Kidney (tissue), 14 donors: ENCODE data around the gene OSBP2. TPM values are rescaled to one million over a fixed set of nuclear protein-coding genes. Genes with fewer than 3 reads are reported as not detected.

ENCODE experiments used
- DNase-seq, 5 donors: peaks; one replicate each; pipeline ENCODE4 v3.0.0-alpha.2; 2013 to 2020
- FAIRE-seq: peaks from 2 replicates; lab custom pipeline; 2012; peaks lifted over from hg19 to GRCh38; lab: Jason Lieb, UNC
- H3K27ac ChIP-seq, 2 donors: one replicate each; pipeline ENCODE4 v1.7.0; 2013; ENCODE audit warnings: low read depth in 2 of 2, low read length in 2 of 2, inconsistent platforms in 1 of 2
- H3K27me3 ChIP-seq: one replicate; pipeline ENCODE4 v1.7.1; 2013; ENCODE audit warnings: low read length, inconsistent platforms; ENCODE audit not compliant: control insufficient read depth, insufficient read depth
- H3K36me3 ChIP-seq, 3 donors: one replicate each; pipeline versions ENCODE4 v1.7.0 to v1.7.1; 2013; ENCODE audit warnings: low read length in 3 of 3, control low read depth in 1 of 3, inconsistent platforms in 1 of 3; ENCODE audit not compliant: insufficient read depth in 3 of 3, control insufficient read depth in 2 of 3
- H3K4me1 ChIP-seq, 3 donors: one replicate each; pipeline versions ENCODE4 v1.7.0 to v1.7.1; 2013; ENCODE audit warnings: low read length in 3 of 3, inconsistent platforms in 1 of 3, low read depth in 1 of 3; ENCODE audit not compliant: control insufficient read depth in 2 of 3, insufficient read depth in 2 of 3
- H3K4me3 ChIP-seq, 3 donors: one replicate each; pipeline versions ENCODE4 v1.7.0 to v1.8.1; 2013; ENCODE audit warnings: low read length in 3 of 3, control low read depth in 1 of 3, inconsistent platforms in 1 of 3
- H3K9ac ChIP-seq, 3 donors: one replicate each; pipeline versions ENCODE4 v1.7.0 to v1.7.1; 2013; ENCODE audit warnings: low read length in 3 of 3, control low read depth in 1 of 3, inconsistent platforms in 1 of 3
- H3K9me3 ChIP-seq, 3 donors: one replicate each; pipeline versions ENCODE4 v1.7.0 to v1.7.1; 2013; ENCODE audit warnings: low read length in 3 of 3, control low read depth in 1 of 3, inconsistent platforms in 1 of 3; ENCODE audit not compliant: control insufficient read depth in 2 of 3, insufficient read depth in 1 of 3
- intact Hi-C: fragments of 100-400 bp; cut with DNase I; formaldehyde crosslinking; loops from one replicate; pipeline ENCODE4 v1.11.1; 2022
- polyA plus RNA-seq: library from polyadenylated mRNA; stranded (reverse); fragments of 350-450 nt; fragmentation: Illumina TruSeq; extraction: RNeasy Lipid Tissue Mini Kit (QIAGEN cat#74804); gene quantifications from one replicate; pipeline ENCODE4 v1.2.3, GENCODE V29; 2014; ENCODE audit warnings: low read depth, low replicate concordance; ENCODE audit not compliant: insufficient read depth
- total RNA-seq: library from RNA; stranded (reverse); fragmentation: NEBNext Ultra II Directional; extraction: Animal tissue kit (Norgen Biotek cat#: 25700); gene quantifications from one replicate; pipeline ENCODE4 v1.2.1, GENCODE V29; 2021
- TF ChIP-seq, protein P1 (sequence below): IDR thresholded peaks from 3 replicates; pipeline ENCODE4 v1.5.1; 2012; ENCODE audit warnings: mild to moderate bottlenecking, moderate library complexity, borderline replicate concordance; ENCODE audit not compliant: insufficient read depth; ENCODE audit errors: extremely low read depth
- donor health status: control.
- donor health status: control.
- donor health status: control.
- donor health status: control.
- donor health status: control.
- donor health status: DM: yes; HTN: yes; CAD: no.
- donor health status: Normal renal cell carcinoma (clear cell type).

Gene OSBP2
- total and polyA plus RNA-seq, 2 donors from 2014 or later: 3.4 to 4.0 TPM

DNA sequence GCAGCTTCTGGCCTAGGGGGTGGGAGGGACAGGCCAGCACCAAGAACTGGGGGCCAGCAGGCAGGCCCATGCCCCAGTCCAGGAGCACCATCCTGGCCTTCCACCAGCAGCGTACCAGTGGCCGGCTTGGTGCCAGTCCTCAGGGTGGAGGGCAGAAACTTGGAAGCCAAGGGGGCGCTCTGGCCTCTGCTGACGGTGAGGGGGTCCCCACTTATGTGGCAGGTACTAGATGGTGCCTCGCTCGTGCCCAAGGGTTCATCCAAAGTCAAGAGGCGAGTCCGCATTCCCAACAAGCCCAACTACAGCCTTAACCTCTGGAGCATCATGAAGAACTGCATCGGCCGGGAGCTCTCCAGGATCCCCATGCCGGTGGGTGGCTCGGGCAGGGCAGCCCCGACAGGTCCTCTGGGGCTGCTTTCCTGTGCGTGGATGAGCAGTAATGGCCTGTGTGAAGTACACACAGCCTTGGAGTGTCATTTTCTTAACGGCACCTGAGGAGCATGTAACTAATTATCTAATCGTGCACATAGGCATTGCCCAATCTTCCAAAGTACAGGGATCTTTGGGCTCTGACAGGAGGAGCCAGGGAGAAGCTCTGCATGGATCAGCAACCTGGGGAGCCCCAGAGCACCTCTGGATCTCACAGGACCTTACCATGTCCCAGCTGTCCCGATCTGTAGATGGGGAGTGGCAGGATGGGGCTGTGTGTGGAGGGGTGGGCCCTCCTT lies 194.8 kb downstream of the OSBP2 start:
- Histone ChIP-seq H3K4me3 (no peak overlapping the region), H3K27me3 (no peaks in the 10 kb centered on the region), H3K9ac (no peak overlapping the region), H3K36me3 (peaks cover 0 to 4% (median 2%) of the 10 kb centered on the region in 3 donors), H3K27ac (no peak overlapping the region), H3K4me1 (peaks cover 0 to 2% (median 0%) of the 10 kb centered on the region in 3 donors), H3K9me3 (no peaks in the 10 kb centered on the region)
- FAIRE-seq (no peak), DNase-seq (peak in 2 of 5 donors; percentile 9 to 36)
- intact Hi-C loops: no loop called here
- TF ChIP-seq, protein P1, sequence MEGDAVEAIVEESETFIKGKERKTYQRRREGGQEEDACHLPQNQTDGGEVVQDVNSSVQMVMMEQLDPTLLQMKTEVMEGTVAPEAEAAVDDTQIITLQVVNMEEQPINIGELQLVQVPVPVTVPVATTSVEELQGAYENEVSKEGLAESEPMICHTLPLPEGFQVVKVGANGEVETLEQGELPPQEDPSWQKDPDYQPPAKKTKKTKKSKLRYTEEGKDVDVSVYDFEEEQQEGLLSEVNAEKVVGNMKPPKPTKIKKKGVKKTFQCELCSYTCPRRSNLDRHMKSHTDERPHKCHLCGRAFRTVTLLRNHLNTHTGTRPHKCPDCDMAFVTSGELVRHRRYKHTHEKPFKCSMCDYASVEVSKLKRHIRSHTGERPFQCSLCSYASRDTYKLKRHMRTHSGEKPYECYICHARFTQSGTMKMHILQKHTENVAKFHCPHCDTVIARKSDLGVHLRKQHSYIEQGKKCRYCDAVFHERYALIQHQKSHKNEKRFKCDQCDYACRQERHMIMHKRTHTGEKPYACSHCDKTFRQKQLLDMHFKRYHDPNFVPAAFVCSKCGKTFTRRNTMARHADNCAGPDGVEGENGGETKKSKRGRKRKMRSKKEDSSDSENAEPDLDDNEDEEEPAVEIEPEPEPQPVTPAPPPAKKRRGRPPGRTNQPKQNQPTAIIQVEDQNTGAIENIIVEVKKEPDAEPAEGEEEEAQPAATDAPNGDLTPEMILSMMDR: no peak

DNA sequence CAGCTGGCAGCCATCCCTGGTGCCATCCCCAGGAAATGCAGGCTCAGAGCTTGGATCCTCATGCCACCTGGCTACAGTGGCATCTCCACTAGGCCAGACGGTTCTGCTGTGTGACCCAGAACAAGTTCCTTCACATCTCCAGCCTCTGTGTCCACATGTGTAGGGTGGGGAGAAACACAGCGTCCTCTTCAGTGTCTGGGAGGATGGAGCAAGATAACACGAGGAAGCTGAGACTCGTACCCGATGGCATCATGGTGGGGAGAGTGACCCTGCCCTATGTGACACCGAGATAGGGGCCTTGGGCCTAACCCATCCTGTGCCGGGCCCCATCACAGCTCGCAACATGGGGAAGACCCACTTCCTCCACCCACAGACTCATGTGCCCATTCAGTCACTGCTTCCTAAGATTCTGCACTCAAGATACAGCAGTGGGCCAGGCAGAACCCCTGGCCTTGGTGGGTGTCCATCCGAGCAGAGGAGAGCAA lies 195.4 kb downstream of the OSBP2 start:
- DNase-seq (peak in 2 of 5 donors; percentile 2 to 24), FAIRE-seq (no peak)
- Histone ChIP-seq H3K9me3 (no peaks in the 10 kb centered on the region), H3K4me1 (peaks cover 0 to 2% (median 0%) of the 10 kb centered on the region in 3 donors), H3K9ac (no peak overlapping the region), H3K4me3 (no peak overlapping the region), H3K36me3 (peaks cover 0 to 4% (median 2%) of the 10 kb centered on the region in 3 donors), H3K27me3 (no peaks in the 10 kb centered on the region), H3K27ac (no peak overlapping the region)
- TF ChIP-seq, protein P1: no peak
- intact Hi-C loops: no loop called here

DNA sequence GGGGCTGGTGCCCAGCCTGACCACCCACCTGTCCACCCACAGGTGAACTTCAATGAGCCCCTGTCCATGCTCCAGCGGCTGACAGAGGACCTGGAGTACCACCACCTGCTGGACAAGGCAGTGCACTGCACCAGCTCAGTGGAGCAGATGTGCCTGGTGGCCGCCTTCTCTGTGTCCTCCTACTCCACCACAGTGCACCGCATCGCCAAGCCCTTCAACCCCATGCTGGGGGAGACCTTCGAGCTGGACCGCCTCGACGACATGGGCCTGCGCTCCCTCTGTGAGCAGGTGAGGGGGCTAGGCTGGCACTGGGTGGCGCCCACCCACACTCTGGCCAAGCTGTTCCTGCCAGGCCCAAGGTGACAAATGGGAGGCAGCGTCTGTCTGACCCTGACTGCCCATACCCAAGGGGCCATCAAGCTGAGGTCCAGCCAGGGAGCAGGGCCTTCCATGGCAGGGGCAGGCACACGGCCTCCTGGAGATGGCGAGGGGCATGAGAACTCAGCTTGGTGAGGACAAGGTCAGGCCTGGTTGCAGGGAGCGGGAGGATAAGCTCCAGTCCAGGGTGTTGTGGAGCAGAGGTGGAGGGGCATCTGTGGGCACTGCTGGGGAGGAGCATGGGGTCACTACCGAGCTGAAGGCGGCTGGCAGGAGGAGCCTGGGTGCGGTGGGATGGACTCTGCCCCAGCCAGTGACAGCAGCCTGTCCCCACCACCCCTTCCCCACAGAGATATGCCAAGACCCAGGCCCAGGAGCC lies 196.2 kb downstream of the OSBP2 start:
- peak in 4 of 5 donors; percentile 15 to 77 (median 43) for DNase-seq
- intact Hi-C loops: no loop called here

More for the DNA sequence above, 196.2 kb downstream of the OSBP2 start:
- no peaks in the 10 kb centered on the region for H3K9me3 ChIP-seq
- no peak for FAIRE-seq
- H3K27ac ChIP-seq: no peak overlapping the region
- H3K9ac ChIP-seq: no peak overlapping the region
- H3K4me1 ChIP-seq: peaks cover 0 to 2% (median 0%) of the 10 kb centered on the region in 3 donors
- peaks cover 0 to 4% (median 2%) of the 10 kb centered on the region in 3 donors for H3K36me3 ChIP-seq
- TF ChIP-seq, protein P1: peak; percentile 74
- no peaks in the 10 kb centered on the region for H3K27me3 ChIP-seq
- no peak overlapping the region for H3K4me3 ChIP-seq
